ENCODE measurements around the gene ALDH1L2. TPM values are rescaled to one million over a fixed set of nuclear protein-coding genes. Genes with fewer than 3 reads are reported as not detected.

Gene ALDH1L2
- total RNA-seq, 4 donors from 2014 or later = 1.3 to 7.6 (median 3.9) TPM

- no peak for DNase-seq (ENCODE audit: low spot score in 2 of 2)
- WGBS = 94% methylated on average over 1 of the region's 1 CpG
Observed at GRCh38 chr12:105048315-105048714, 35.9 kb downstream of the ALDH1L2 start.

GRCh38 chr12:105047308-105047707, 37.0 kb downstream of the ALDH1L2 start:
- TF ChIP-seq POLR2AphosphoS5 (IDR thresholded peaks at IDR 0.05) = no peak
- no peak for TF ChIP-seq CTCF (IDR thresholded peaks at IDR 0.05)
- no peak for TF ChIP-seq EP300 (IDR thresholded peaks at IDR 0.05)
- TF ChIP-seq POLR2A (IDR thresholded peaks at IDR 0.05) = no peak
- Histone ChIP-seq H3K36me3 (peaks cover 4% of the 10 kb centered on the region), H3K4me3 (no peak overlapping the region), H3K27ac (no peak overlapping the region), H3K27me3 (no peaks in the 10 kb centered on the region), H3K9me3 (no peaks in the 10 kb centered on the region), H3K4me1 (no peaks in the 10 kb centered on the region)
- WGBS = 92% methylated on average over 1 of the region's 1 CpG
- DNase-seq (ENCODE audit: low spot score in 2 of 2) = no peak

More at GRCh38 chr12:105048315-105048714, 35.9 kb downstream of the ALDH1L2 start:
- TF ChIP-seq EP300 (IDR thresholded peaks at IDR 0.05) = no peak
- TF ChIP-seq CTCF (IDR thresholded peaks at IDR 0.05) = no peak
- TF ChIP-seq POLR2A (IDR thresholded peaks at IDR 0.05) = no peak
- no peak for TF ChIP-seq POLR2AphosphoS5 (IDR thresholded peaks at IDR 0.05)
- no peaks in the 10 kb centered on the region for H3K27me3 ChIP-seq
- H3K36me3 ChIP-seq = peaks cover 4% of the 10 kb centered on the region
- no peak overlapping the region for H3K27ac ChIP-seq
- no peak overlapping the region for H3K4me3 ChIP-seq
- H3K4me1 ChIP-seq = peaks cover 5% of the 10 kb centered on the region
- no peaks in the 10 kb centered on the region for H3K9me3 ChIP-seq

GRCh38 chr12:105041186-105041585, 43.1 kb downstream of the ALDH1L2 start:
- Histone ChIP-seq H3K4me3 (no peak overlapping the region), H3K27me3 (no peaks in the 10 kb centered on the region), H3K9me3 (no peaks in the 10 kb centered on the region), H3K4me1 (no peaks in the 10 kb centered on the region), H3K36me3 (no peaks in the 10 kb centered on the region), H3K27ac (no peak overlapping the region)
- no peak for TF ChIP-seq POLR2A (IDR thresholded peaks at IDR 0.05)
- TF ChIP-seq POLR2AphosphoS5 (IDR thresholded peaks at IDR 0.05) = no peak
- no peak for TF ChIP-seq EP300 (IDR thresholded peaks at IDR 0.05)
- TF ChIP-seq CTCF (IDR thresholded peaks at IDR 0.05) = no peak
- 51% methylated on average over 3 of the region's 3 CpGs for WGBS
- DNase-seq (ENCODE audit: low spot score in 2 of 2) = no peak

GRCh38 chr12:105040476-105040875, 43.8 kb downstream of the ALDH1L2 start:
- H3K27ac ChIP-seq = no peak overlapping the region
- no peak for DNase-seq (ENCODE audit: low spot score in 2 of 2)
- H3K36me3 ChIP-seq = no peaks in the 10 kb centered on the region
- H3K4me1 ChIP-seq = no peaks in the 10 kb centered on the region
- TF ChIP-seq EP300 (IDR thresholded peaks at IDR 0.05) (no peak), CTCF (IDR thresholded peaks at IDR 0.05) (no peak), POLR2AphosphoS5 (IDR thresholded peaks at IDR 0.05) (no peak), POLR2A (IDR thresholded peaks at IDR 0.05) (no peak)
- H3K9me3 ChIP-seq = no peaks in the 10 kb centered on the region
- WGBS = 49% methylated on average over 2 of the region's 2 CpGs
- no peaks in the 10 kb centered on the region for H3K27me3 ChIP-seq
- H3K4me3 ChIP-seq = no peak overlapping the region

GRCh38 chr12:105036937-105037649, 47.2 kb downstream of the ALDH1L2 start:
- Histone ChIP-seq H3K4me3 (no peak overlapping the region), H3K4me1 (no peaks in the 10 kb centered on the region), H3K27me3 (no peaks in the 10 kb centered on the region), H3K27ac (no peak overlapping the region), H3K9me3 (no peaks in the 10 kb centered on the region), H3K36me3 (peaks cover 5% of the 10 kb centered on the region)
- 66% methylated on average over 3 of the region's 3 CpGs for WGBS
- no peak for DNase-seq (ENCODE audit: low spot score in 2 of 2)
- TF ChIP-seq CTCF (IDR thresholded peaks at IDR 0.05) (no peak), POLR2A (IDR thresholded peaks at IDR 0.05) (no peak), POLR2AphosphoS5 (IDR thresholded peaks at IDR 0.05) (no peak), EP300 (IDR thresholded peaks at IDR 0.05) (no peak)

Measured in suprapubic skin (tissue), 4 donors.